Kidney (tissue), 14 donors: ENCODE results near the gene IL17B. TPM values are rescaled to one million over a fixed set of nuclear protein-coding genes. Genes with fewer than 3 reads are reported as not detected.

ENCODE experiments used
- DNase-seq, 5 donors: peaks; one replicate each; pipeline ENCODE4 v3.0.0-alpha.2; 2013 to 2020
- FAIRE-seq: peaks from 2 replicates; lab custom pipeline; 2012; peaks lifted over from hg19 to GRCh38; lab: Jason Lieb, UNC
- H3K27ac ChIP-seq, 2 donors: one replicate each; pipeline ENCODE4 v1.7.0; 2013; ENCODE audit warnings: low read depth in 2 of 2, low read length in 2 of 2, inconsistent platforms in 1 of 2
- H3K27me3 ChIP-seq: one replicate; pipeline ENCODE4 v1.7.1; 2013; ENCODE audit warnings: low read length, inconsistent platforms; ENCODE audit not compliant: control insufficient read depth, insufficient read depth
- H3K36me3 ChIP-seq, 3 donors: one replicate each; pipeline versions ENCODE4 v1.7.0 to v1.7.1; 2013; ENCODE audit warnings: low read length in 3 of 3, control low read depth in 1 of 3, inconsistent platforms in 1 of 3; ENCODE audit not compliant: insufficient read depth in 3 of 3, control insufficient read depth in 2 of 3
- H3K4me1 ChIP-seq, 3 donors: one replicate each; pipeline versions ENCODE4 v1.7.0 to v1.7.1; 2013; ENCODE audit warnings: low read length in 3 of 3, inconsistent platforms in 1 of 3, low read depth in 1 of 3; ENCODE audit not compliant: control insufficient read depth in 2 of 3, insufficient read depth in 2 of 3
- H3K4me3 ChIP-seq, 3 donors: one replicate each; pipeline versions ENCODE4 v1.7.0 to v1.8.1; 2013; ENCODE audit warnings: low read length in 3 of 3, control low read depth in 1 of 3, inconsistent platforms in 1 of 3
- H3K9ac ChIP-seq, 3 donors: one replicate each; pipeline versions ENCODE4 v1.7.0 to v1.7.1; 2013; ENCODE audit warnings: low read length in 3 of 3, control low read depth in 1 of 3, inconsistent platforms in 1 of 3
- H3K9me3 ChIP-seq, 3 donors: one replicate each; pipeline versions ENCODE4 v1.7.0 to v1.7.1; 2013; ENCODE audit warnings: low read length in 3 of 3, control low read depth in 1 of 3, inconsistent platforms in 1 of 3; ENCODE audit not compliant: control insufficient read depth in 2 of 3, insufficient read depth in 1 of 3
- intact Hi-C: fragments of 100-400 bp; cut with DNase I; formaldehyde crosslinking; loops from one replicate; pipeline ENCODE4 v1.11.1; 2022
- polyA plus RNA-seq: library from polyadenylated mRNA; stranded (reverse); fragments of 350-450 nt; fragmentation: Illumina TruSeq; extraction: RNeasy Lipid Tissue Mini Kit (QIAGEN cat#74804); gene quantifications from one replicate; pipeline ENCODE4 v1.2.3, GENCODE V29; 2014; ENCODE audit warnings: low read depth, low replicate concordance; ENCODE audit not compliant: insufficient read depth
- total RNA-seq: library from RNA; stranded (reverse); fragmentation: NEBNext Ultra II Directional; extraction: Animal tissue kit (Norgen Biotek cat#: 25700); gene quantifications from one replicate; pipeline ENCODE4 v1.2.1, GENCODE V29; 2021
- TF ChIP-seq, protein P1 (sequence below): IDR thresholded peaks from 3 replicates; pipeline ENCODE4 v1.5.1; 2012; ENCODE audit warnings: mild to moderate bottlenecking, moderate library complexity, borderline replicate concordance; ENCODE audit not compliant: insufficient read depth; ENCODE audit errors: extremely low read depth
- donor health status: control.
- donor health status: control.
- donor health status: control.
- donor health status: control.
- donor health status: control.
- donor health status: DM: yes; HTN: yes; CAD: no.
- donor health status: Normal renal cell carcinoma (clear cell type).

The IL17B gene
- total and polyA plus RNA-seq, 2 donors from 2014 or later, result 1.4 to 4.7 TPM

DNA sequence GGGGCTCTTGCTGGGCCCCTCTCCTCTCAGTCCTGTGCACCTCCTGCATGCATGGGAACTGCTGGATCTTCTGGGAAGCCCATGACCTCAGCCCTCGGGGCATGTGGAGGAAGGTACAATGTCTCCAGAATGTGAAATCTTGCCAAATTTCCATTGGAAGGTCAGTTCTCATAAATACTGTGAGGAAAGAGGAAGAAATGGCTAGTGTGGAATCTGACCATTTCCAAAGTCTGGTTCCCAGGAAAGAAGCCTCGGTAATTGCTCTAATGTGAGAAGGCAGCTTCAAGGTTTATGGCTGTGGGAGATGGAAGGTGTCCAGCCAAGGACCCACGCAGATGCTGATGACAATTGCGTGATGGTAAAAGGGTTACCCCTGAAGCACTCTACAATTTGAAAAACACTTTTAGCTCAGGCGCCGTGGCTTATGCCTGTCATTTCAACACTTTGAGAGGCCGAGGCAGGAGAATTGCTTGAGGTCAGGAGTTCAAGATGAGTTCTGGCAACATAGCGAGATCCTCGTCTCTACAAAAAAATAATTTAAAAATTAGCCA, 8.1 kb upstream of the IL17B start:
- H3K4me1 ChIP-seq, result peaks cover 0 to 11% (median 5%) of the 10 kb centered on the region in 3 donors
- no peaks in the 10 kb centered on the region for H3K9me3 ChIP-seq
- H3K36me3 ChIP-seq, result no peaks in the 10 kb centered on the region
- no peak for FAIRE-seq
- intact Hi-C loops, result no loop called here
- H3K27me3 ChIP-seq, result no peaks in the 10 kb centered on the region
- H3K4me3 ChIP-seq, result no peak overlapping the region
- DNase-seq, result no peak
- no peak overlapping the region for H3K9ac ChIP-seq
- peak overlapping the region in 1 of 2 donors; percentile 68 for H3K27ac ChIP-seq
- TF ChIP-seq, protein P1, sequence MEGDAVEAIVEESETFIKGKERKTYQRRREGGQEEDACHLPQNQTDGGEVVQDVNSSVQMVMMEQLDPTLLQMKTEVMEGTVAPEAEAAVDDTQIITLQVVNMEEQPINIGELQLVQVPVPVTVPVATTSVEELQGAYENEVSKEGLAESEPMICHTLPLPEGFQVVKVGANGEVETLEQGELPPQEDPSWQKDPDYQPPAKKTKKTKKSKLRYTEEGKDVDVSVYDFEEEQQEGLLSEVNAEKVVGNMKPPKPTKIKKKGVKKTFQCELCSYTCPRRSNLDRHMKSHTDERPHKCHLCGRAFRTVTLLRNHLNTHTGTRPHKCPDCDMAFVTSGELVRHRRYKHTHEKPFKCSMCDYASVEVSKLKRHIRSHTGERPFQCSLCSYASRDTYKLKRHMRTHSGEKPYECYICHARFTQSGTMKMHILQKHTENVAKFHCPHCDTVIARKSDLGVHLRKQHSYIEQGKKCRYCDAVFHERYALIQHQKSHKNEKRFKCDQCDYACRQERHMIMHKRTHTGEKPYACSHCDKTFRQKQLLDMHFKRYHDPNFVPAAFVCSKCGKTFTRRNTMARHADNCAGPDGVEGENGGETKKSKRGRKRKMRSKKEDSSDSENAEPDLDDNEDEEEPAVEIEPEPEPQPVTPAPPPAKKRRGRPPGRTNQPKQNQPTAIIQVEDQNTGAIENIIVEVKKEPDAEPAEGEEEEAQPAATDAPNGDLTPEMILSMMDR, result no peak

DNA sequence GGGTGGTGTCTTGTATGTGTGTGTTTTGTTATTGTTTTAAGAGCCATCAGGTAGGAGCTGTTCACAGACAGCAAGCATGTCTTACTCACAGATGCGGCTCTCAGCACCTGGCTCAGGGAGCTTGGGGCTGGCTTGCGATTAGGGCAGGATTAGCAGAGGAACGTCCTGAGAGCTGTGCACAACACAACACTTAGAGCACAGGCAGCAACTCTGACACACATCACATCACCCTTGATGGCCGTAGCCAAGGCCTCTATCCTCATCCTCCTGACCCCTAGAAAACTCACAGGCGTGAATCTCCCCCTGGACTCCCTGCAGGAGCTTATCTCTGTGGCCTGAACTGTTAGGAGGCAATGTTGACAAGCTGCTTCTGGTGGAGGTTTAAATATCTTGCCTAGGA, 7.1 kb upstream of the IL17B start:
- TF ChIP-seq, protein P1, result no peak
- Histone ChIP-seq H3K4me3 (no peak overlapping the region), H3K4me1 (peaks cover 0 to 12% (median 5%) of the 10 kb centered on the region in 3 donors), H3K27ac (peak overlapping the region in 1 of 2 donors; percentile 2), H3K9ac (no peak overlapping the region), H3K36me3 (no peaks in the 10 kb centered on the region), H3K9me3 (no peaks in the 10 kb centered on the region), H3K27me3 (no peaks in the 10 kb centered on the region)
- no peak for DNase-seq
- intact Hi-C loops, result no loop called here
- no peak for FAIRE-seq

DNA sequence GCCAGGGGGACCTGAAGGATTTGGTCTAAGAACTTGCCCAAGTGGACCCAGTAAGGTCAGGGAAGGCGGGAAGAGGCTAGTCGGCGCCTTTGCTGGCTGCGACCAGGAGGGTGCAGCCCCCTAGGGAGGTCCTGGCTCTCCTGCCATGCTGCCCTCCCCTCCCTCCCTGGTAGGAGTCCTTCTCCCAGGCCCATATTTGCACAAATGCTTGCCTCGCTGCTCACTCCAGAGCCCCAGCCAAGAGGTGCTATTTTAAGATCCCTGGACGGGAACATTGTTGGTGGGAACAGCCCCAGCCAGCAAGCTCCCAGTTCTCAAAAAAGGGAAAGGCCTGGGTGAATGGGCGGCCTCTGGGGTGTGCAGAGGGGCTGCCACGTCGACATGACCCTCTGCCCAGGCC, 4.3 kb upstream of the IL17B start:
- Histone ChIP-seq H3K4me3 (no peak overlapping the region), H3K4me1 (peaks cover 0 to 12% (median 6%) of the 10 kb centered on the region in 3 donors), H3K27ac (peak overlapping the region; percentile 51 to 84), H3K36me3 (no peaks in the 10 kb centered on the region), H3K9me3 (no peaks in the 10 kb centered on the region), H3K9ac (peak overlapping the region in 1 of 3 donors; percentile 34), H3K27me3 (no peaks in the 10 kb centered on the region)
- FAIRE-seq, result no peak
- DNase-seq, result peak in 1 of 5 donors; percentile 85
- intact Hi-C loops, result no loop called here
- TF ChIP-seq, protein P1, result no peak
